SJSA1 (cell line): ENCODE results near the gene GFRA4. TPM values are rescaled to one million over a fixed set of nuclear protein-coding genes. Genes with fewer than 3 reads are reported as not detected.

Experiments used
- DNase-seq, 2 experiments: peaks; one replicate each; pipeline ENCODE4 v3.0.0-alpha.2; 2015 to 2020; ENCODE audit warnings: low spot score in 2 of 2, low read depth in 1 of 2
- H3K27ac ChIP-seq: fragments of 250-450 bp; sonication (Bioruptor Pico); 2 replicates; pipeline ENCODE4 v1.5.1; 2020; ENCODE audit warnings: mild to moderate bottlenecking, moderate library complexity
- H3K27me3 ChIP-seq: fragments of 250-450 bp; sonication (Bioruptor Pico); replicated peaks from 2 replicates; pipeline ENCODE4 v1.5.1; 2020; ENCODE audit warnings: mild to moderate bottlenecking, moderate library complexity
- H3K36me3 ChIP-seq: fragments of 250-450 bp; sonication (Bioruptor Pico); 2 replicates; pipeline ENCODE4 v1.5.1; 2020; ENCODE audit warnings: mild to moderate bottlenecking
- H3K4me1 ChIP-seq: fragments of 250-450 bp; sonication (Bioruptor Pico); replicated peaks from 2 replicates; pipeline ENCODE4 v1.6.1; 2021; ENCODE audit warnings: mild to moderate bottlenecking
- H3K4me3 ChIP-seq: fragments of 250-450 bp; sonication (Bioruptor Pico); 2 replicates; pipeline ENCODE4 v1.5.1; 2020; ENCODE audit warnings: mild to moderate bottlenecking
- H3K9me3 ChIP-seq: fragments of 250-450 bp; sonication (Bioruptor Pico); replicated peaks from 2 replicates; pipeline ENCODE4 v1.5.1; 2020; ENCODE audit warnings: mild to moderate bottlenecking
- total RNA-seq: library from RNA; depleted of rRNA; stranded (reverse); fragments of >200 nt; shearing (Covaris generic); gene quantifications from 2 replicates; pipeline ENCODE4 v1.2.3, GENCODE V29; 2014

Gene GFRA4
- total RNA-seq, 1 experiment from 2014 or later, result not detected

- Histone ChIP-seq H3K9me3 (no peaks in the 10 kb centered on the region), H3K4me1 (peaks cover 4% of the 10 kb centered on the region; the same call in 1 of the 2 replicates), H3K4me3 (no peak overlapping the region), H3K27ac (no peak overlapping the region), H3K36me3 (no peaks in the 10 kb centered on the region), H3K27me3 (peaks cover 59% of the 10 kb centered on the region)
- no peak for DNase-seq
Observed at GRCh38 chr20:3661060-3661813, 2.0 kb downstream of the GFRA4 start.

GRCh38 chr20:3660262-3661059 lies 2.7 kb downstream of the GFRA4 start:
- Histone ChIP-seq H3K27ac (no peak overlapping the region), H3K9me3 (no peaks in the 10 kb centered on the region), H3K4me3 (no peak overlapping the region), H3K4me1 (peaks cover 4% of the 10 kb centered on the region; the same call in 1 of the 2 replicates), H3K27me3 (peaks cover 59% of the 10 kb centered on the region), H3K36me3 (no peaks in the 10 kb centered on the region)
- no peak for DNase-seq

GRCh38 chr20:3659492-3660261 lies 3.5 kb downstream of the GFRA4 start:
- Histone ChIP-seq H3K27me3 (peaks cover 59% of the 10 kb centered on the region), H3K4me3 (no peak overlapping the region), H3K4me1 (peaks cover 4% of the 10 kb centered on the region; the same call in 1 of the 2 replicates), H3K9me3 (no peaks in the 10 kb centered on the region), H3K27ac (no peak overlapping the region), H3K36me3 (no peaks in the 10 kb centered on the region)
- no peak for DNase-seq

GRCh38 chr20:3658716-3659491 lies 4.3 kb downstream of the GFRA4 start:
- DNase-seq, result no peak
- Histone ChIP-seq H3K36me3 (no peaks in the 10 kb centered on the region), H3K4me3 (no peak overlapping the region), H3K27me3 (peaks cover 51% of the 10 kb centered on the region), H3K27ac (no peak overlapping the region), H3K9me3 (no peaks in the 10 kb centered on the region), H3K4me1 (peaks cover 4% of the 10 kb centered on the region; the same call in 1 of the 2 replicates)

GRCh38 chr20:3658019-3658715 lies 5.0 kb downstream of the GFRA4 start:
- no peak overlapping the region for H3K27ac ChIP-seq
- H3K27me3 ChIP-seq, result peaks cover 47% of the 10 kb centered on the region
- peaks cover 4% of the 10 kb centered on the region; the same call in 1 of the 2 replicates for H3K4me1 ChIP-seq
- no peak overlapping the region for H3K4me3 ChIP-seq
- no peaks in the 10 kb centered on the region for H3K9me3 ChIP-seq
- H3K36me3 ChIP-seq, result no peaks in the 10 kb centered on the region
- DNase-seq, result no peak

- H3K27ac ChIP-seq, result no peak overlapping the region
- no peaks in the 10 kb centered on the region for H3K36me3 ChIP-seq
- no peak for DNase-seq
- peaks cover 23% of the 10 kb centered on the region for H3K27me3 ChIP-seq
- peaks cover 6% of the 10 kb centered on the region; the same call in 1 of the 2 replicates for H3K4me1 ChIP-seq
- H3K9me3 ChIP-seq, result no peaks in the 10 kb centered on the region
- no peak overlapping the region for H3K4me3 ChIP-seq
Observed at GRCh38 chr20:3655131-3655405, 8.1 kb downstream of the GFRA4 start.

- no peak for DNase-seq
- H3K4me3 ChIP-seq, result no peak overlapping the region
- H3K9me3 ChIP-seq, result no peaks in the 10 kb centered on the region
- peaks cover 17% of the 10 kb centered on the region for H3K27me3 ChIP-seq
- peaks cover 6% of the 10 kb centered on the region; the same call in 1 of the 2 replicates for H3K4me1 ChIP-seq
- no peak overlapping the region for H3K27ac ChIP-seq
- H3K36me3 ChIP-seq, result no peaks in the 10 kb centered on the region
Observed at GRCh38 chr20:3654326-3655130, 8.7 kb downstream of the GFRA4 start.

GRCh38 chr20:3653921-3654320 lies 9.3 kb downstream of the GFRA4 start:
- Histone ChIP-seq H3K27me3 (peaks cover 13% of the 10 kb centered on the region; the same call in 1 of the 2 replicates), H3K27ac (no peak overlapping the region), H3K4me1 (peaks cover 6% of the 10 kb centered on the region; the same call in 1 of the 2 replicates), H3K9me3 (no peaks in the 10 kb centered on the region), H3K36me3 (no peaks in the 10 kb centered on the region), H3K4me3 (no peak overlapping the region)
- DNase-seq, result no peak

GRCh38 chr20:3652676-3653596 lies 10.3 kb downstream of the GFRA4 start:
- no peak for DNase-seq

GRCh38 chr20:3652221-3652620 lies 11.0 kb downstream of the GFRA4 start:
- 0 out of 2 replicates have a peak, but pooled peaks cover 6% of the 10 kb centered on the region for H3K4me1 ChIP-seq
- no peak for DNase-seq
- no peak overlapping the region for H3K27ac ChIP-seq
- H3K9me3 ChIP-seq, result no peaks in the 10 kb centered on the region
- 0 out of 2 replicates have a peak, but pooled peaks cover 2% of the 10 kb centered on the region for H3K36me3 ChIP-seq
- H3K27me3 ChIP-seq, result no peaks in the 10 kb centered on the region
- no peak overlapping the region for H3K4me3 ChIP-seq

More at GRCh38 chr20:3652676-3653596, 10.3 kb downstream of the GFRA4 start:
- Histone ChIP-seq H3K27ac (no peak overlapping the region), H3K27me3 (peaks cover 6% of the 10 kb centered on the region; the same call in 1 of the 2 replicates), H3K4me1 (0 out of 2 replicates have a peak, but pooled peaks cover 6% of the 10 kb centered on the region), H3K36me3 (0 out of 2 replicates have a peak, but pooled peaks cover 2% of the 10 kb centered on the region), H3K4me3 (no peak overlapping the region), H3K9me3 (no peaks in the 10 kb centered on the region)
